Ishikawa (cell line): ENCODE data around the gene DNLZ.

Experiments
- EP300 ChIP-seq: IDR thresholded peaks from 2 replicates; pipeline ENCODE4 v1.6.1; 2012; ENCODE audit warnings: borderline replicate concordance
- FOXM1 ChIP-seq: IDR thresholded peaks from 2 replicates; pipeline ENCODE4 v1.6.1; 2012; ENCODE audit warnings: low read depth, borderline replicate concordance
- MAX ChIP-seq: IDR thresholded peaks from 2 replicates; pipeline ENCODE4 v1.6.1; 2012
- REST ChIP-seq: IDR thresholded peaks from 2 replicates; pipeline ENCODE4 v1.6.1; 2012; ENCODE audit warnings: low read depth, mild to moderate bottlenecking
- USF1 ChIP-seq: IDR thresholded peaks from 2 replicates; pipeline ENCODE4 v1.6.1; 2012
- ZBTB7A ChIP-seq: IDR thresholded peaks from 2 replicates; pipeline ENCODE4 v1.6.1; 2012; ENCODE audit warnings: low read depth

- TF ChIP-seq FOXM1 (no peak), EP300 (no peak), MAX (no peak), USF1 (no peak), ZBTB7A (no peak), REST (no peak)
These were observed 34.7 kb upstream of the DNLZ start for GRCh38 chr9:136398286-136398685.
